ENCODE results near the gene CD59.

Gene CD59, protein sequence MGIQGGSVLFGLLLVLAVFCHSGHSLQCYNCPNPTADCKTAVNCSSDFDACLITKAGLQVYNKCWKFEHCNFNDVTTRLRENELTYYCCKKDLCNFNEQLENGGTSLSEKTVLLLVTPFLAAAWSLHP

DNA sequence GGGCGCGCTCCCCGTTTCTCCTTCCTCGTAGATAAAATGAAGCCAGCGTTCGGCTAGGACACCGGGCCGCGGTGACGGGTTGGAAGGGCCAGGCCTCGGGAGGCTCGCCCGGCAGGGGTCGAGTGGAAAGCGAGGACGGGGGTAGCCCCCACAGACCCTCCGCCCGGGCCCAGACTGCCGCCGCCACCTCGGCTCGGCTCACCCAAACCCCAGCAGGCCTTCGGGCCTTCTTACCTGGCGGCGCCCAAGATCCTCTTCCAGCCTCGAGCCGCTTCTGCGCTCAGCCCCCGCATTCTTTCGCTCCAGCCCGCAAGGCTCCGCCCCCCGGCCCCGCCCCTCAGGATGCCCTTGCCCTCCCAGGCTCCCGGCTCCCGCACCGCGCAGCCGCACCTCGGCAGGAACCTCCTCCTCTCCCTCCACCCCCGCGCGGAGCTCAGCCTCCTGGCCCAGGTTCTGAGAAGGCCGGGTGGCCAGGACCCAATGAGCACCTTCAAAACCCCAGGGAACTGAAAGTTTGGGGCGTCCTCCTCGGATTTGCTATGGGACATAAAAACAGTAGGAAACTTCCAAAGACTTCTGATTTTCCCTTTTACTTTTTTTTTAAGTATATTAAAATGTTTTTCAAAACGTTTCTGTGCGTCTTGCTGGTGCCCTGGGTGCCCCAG is at the start of gene CD59:
CD59 (minus strand) TSS at position 276 of the 665 bp plus-strand sequence. CDS start 13,978 bp downstream, outside the sequence.
- DNase-seq, result peak; percentile 93

DNA sequence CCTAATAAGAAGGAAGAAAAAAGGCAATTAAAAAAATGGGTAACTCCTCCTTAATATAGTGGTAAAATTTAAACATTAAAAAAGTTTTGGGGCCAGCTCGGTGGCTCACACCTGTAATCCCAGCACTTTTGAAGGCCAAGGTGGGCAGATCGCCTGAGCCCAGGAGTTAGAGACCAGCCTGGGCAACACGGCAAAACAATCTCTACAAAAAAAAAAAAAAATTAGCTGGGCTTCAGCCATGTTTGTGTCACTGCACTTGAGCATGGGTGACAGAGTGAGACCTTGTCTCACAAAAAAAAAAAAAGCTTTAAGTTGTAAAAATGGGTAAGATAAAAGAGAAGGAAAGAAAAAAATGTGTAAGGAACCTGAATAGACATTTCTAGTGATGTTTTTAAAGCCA is 49.4 kb upstream of the CD59 start:
- DNase-seq, result no peak

DNA sequence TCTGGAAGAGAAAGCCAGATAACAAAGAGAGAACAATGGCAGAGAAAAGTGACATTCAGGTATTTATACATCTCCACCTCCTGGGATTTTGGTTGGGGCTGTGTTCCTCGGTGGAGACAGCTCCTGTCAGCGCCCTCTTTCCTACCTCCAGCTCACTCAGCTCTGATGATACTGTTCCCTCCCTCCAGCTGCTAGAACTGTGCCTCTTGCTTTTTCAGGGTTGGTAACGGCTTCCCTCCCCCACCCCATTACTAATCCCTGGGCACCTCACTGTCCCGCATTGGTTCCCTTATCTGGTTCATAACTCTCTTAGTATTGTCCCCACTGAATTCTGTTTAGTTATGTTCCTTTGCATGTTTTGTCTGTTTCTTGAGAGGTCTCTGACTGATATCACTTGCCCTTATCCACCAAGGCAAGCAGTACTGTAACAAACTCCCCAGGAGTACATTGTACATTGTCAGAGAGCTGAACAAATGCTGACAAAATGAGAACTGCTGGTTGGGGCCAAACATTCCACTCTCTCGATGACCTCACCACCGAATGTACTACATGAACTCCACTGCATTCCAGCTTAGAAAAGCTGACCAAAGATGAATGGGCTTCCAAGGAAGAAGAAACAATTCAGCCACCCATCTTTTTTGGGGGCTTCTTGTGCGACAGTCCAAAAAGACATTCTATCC is 43.8 kb upstream of the CD59 start:
- DNase-seq, result no peak

DNA sequence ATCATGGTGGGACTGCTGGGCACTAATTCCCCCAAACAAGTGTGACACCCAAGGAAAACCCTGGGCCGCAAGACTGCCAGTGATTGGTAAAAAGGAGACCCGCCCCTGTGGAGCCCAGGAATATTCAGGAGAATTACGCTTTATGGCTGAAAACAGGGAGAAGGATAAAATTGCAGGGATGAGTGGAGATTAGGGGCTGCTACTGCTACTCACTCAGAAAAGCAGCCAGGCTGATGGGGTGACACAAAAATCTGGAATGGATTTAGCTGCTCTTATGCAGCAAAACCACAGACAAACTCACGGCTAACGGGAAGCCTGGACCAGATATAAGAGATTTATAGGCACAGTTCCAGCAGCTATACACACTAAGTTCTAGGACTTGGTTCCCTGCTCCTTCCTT is 42.5 kb upstream of the CD59 start:
- DNase-seq, result no peak

DNA sequence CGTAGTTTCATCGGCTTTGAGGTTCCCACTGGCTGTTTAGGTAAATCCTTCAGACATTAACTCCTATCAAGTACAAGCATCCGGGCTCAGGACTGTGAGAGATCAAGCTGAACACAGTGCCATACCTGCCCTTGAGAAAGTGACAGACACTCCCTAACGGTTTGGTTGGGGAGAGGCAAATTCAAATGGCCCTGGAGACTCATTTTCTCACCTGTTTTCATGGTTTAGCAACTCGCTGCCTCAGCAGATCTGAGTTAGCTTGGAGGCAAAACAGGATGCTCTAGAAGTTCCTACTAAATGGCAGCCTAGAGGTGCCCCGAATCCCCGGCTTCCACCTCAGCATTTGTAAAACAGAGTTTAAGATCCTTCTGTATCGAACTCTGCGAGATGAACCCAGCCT is 41.7 kb upstream of the CD59 start:
- DNase-seq, result no peak

DNA sequence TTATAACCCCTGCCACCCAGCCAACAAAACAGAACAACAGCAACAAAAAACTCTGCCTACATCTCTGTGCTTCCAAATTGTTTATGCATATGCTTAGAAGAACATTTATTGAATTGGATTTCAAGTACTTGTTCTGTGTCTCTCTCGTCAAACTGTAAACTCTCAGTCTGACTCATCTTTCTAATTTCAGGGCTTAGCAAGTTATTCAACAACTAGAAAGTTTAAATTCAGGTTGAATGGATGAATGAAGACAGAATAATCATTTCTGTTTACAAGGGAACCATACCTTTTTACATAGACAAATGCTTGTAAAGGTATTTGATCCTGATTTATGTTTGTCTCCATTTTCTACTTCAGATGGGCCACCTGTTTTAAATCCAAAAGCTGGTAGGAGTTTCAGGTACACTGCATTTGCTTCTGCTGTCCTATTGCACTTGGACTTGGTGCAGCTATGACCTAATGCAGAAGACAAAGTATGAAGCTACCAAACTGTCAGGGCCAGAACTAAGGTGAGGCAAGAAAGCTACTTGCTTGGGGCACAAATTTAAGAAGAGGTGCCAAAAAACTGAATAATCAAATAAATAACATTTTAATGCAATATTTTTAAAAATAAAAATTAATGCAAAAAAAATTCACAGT is 39.7 kb upstream of the CD59 start:
- no peak for DNase-seq

DNA sequence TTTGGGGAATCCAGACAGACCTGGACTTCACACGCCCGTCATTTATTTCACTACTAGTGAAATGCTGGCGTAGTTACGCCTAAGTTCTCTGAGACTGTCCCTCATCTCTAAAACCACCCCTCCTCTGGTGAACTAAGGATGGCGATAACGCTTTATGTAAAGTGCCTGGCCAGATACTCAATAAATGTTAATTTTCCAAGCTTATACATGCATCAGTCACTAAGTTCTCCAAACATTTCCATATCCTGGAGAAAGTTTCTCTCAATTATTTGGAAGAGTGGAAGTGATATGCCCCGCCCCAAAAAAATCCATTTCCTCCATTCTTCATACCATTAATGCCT is 39.2 kb upstream of the CD59 start:
- DNase-seq, result no peak

DNA sequence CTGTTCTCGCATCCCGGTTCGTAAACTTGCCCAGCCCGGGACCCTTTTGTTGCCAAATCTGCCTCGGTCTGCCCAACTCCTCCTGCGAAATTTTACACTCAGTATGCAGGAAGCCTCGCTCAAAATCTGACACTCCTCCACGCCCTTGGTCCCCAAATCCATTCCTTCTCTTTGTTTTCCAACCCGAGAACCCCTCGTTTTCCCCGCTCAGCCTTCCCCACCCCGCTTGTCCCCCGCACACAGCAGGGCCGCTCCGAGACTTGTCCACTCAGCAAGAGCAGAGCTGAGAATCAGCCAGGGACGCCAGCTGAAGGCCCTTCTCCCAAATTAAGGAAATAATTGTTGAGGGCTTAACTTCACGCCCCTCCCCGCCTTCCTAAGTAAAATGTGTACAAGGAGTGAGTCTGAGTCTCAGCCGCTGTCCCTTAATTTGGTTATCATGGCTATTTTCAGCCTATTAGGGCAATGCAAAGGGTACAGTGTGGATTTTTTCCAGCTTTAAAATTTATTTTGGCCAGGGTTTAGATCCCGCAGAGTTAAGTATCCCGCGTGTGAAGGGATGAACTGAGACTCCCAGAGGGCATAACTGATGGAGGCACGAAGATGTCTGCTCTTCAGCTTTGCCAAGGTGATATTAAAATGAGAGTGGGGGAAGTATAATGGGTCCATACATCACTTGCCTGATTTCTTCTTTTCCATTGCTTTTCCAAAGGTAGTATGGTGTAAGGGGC is 38.7 kb upstream of the CD59 start:
- DNase-seq, result no peak

DNA sequence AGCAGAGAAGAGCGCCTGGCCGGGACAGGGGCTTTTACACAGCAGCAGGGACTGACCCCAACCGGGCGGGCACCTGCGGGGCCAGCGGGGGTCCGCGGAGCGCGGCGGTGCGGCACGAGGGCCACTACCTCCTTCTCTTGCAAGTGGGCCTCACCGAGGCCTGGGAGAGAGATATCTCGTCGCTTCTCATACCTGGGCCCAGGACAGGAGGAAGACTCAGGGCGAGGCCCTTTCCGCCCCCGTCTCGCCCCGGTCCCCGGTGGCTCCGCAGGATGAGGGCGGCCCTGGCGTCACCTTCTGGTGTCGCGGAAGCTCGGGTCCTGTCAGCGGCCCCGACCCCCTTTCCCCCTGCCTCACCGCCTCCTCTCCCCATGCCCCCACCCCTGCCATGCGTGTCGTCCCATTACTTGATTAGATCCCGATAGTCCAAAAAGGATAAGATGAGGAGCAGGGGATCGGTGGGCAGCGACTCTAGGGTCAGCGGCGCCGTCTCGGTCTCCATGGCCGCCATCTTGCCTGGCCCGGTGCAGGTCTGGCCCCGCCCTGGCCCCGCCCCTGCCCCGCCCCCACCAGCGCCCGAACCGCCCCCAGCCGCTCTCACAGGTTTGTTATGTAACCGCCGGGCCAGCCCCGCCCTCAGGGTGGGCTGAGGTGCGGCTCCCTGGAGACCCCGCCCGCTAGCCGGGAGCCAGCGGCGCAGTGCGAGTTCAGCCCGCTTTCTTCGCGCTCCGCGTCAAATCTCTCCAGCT is 37.9 kb upstream of the CD59 start, which contains the start of gene FBXO3:
FBXO3 (minus strand) TSS at position 534 of the 749 bp plus-strand sequence; CDS start at position 511, 23 bp downstream.
- DNase-seq, result peak; percentile 91

DNA sequence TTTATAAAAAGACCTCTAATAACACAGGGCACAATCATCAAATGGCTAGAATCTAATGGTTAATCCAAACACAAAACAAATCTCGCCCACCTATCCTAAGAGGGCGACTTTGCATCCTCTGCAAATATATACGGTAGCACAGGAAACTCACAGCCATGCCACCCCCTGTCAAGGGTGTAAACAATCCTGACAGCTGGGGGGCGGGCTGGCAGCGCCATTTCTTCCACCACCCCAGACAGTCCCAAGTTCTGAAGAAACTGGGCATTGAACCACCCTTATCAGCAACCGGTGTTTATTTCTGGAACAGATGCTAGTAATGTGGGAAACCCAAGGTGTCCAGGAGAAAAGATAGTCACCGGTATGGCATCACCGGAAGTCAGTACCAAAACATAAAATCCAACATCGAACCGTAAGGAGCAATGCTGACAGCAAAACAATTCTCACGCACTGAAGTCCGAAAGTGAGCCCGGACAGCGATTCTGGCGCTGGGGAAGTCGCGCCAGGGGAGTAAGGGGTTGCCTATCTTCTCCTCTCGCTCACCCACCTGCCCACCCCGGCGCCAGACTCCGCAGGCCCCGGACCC is 37.3 kb upstream of the CD59 start:
- peak; percentile 45 for DNase-seq

DNA sequence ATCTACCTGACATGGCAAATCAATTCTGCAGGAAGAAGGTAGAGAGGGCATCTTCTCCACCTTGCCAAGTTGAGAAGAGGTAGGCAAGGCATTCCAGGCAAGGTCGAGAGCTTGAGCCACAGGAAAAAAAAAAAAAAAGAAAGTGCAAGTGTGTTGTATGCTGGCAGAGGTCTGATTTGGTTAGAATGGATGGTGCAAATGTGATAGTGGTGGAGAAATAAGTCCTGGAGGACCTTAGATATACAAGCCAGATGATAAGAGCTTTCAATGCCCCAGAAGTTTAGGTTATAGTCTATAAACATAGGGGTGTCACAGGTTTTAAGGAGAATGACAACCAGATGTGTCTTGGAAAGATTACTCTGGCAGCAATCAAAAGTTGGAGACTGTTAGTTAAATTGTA is 36.6 kb upstream of the CD59 start:
- DNase-seq, result no peak

DNA sequence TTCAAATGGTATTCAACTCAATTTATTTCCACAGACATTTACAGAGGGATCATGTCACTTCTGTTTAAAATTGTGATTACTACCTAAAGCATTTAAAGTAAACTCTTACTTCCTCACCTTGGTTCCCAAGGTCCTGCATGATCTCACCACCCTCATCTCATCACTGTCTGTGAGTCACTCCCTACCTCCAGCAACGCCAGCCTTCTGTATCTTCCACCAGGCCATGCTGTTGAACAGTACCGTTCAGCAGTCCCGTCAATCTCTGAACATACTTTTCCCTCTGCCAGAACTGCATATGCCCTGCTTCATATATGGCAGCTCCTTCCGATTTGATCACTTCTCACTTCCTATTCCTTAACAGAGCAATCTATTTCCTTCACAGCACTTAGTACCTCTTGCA is 36.1 kb upstream of the CD59 start:
- DNase-seq, result no peak

DNA sequence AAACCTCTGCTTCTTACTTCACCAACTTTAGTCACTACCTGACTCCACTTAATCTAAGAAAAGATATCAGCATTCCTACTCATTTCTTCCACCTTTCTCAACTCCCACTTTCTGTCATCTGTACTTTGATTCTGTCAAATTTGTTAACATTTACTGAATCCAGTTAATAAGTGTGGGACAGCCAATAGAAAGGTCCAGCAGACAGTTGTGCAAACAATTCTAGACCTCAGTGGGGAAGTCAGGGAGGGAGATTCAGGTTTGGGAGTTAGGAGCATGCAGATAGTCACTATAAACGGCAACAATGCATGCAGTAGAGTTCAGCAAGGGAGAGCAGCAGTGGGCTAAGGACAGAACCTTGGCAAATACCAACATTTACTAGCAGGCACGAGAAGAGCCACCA is 34.0 kb upstream of the CD59 start:
- no peak for DNase-seq

DNA sequence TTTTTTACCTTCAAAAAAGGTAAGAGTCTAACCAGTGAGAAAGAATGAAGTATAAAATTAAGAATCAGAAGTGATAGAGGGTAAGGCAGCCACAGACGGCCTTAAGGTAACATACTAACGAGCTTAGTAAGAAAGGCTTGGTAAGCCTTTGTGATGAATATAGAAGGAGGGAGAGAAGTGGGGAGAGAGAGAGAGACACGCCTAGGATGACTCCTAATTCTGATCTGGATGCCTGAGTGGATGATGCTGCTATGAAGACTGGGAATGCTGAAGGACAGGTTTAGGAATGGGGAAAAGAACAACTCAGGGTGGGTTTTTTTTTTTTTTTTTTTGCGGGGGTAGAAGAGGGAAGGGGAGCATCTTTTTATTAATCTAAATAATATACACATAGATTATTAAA is 33.3 kb upstream of the CD59 start:
- no peak for DNase-seq

DNA sequence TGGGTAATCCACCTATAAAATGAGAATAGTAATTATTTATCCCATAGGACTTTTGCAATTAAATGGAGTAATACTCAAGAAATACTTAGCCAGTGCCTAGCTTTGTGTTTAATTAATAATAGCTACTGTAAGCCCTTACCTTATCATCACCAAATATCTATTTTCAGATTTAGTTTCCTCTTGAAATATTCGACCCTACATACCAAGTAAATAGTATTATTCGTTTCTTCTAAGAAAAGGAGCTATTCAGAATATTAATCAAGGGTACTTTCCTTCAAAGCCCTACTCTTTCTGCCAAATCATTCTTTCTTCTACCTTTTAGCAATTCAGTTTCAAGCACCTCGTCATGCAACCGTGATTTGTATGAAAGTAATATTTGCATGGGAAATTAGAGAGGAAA is 31.4 kb upstream of the CD59 start:
- no peak for DNase-seq

DNA sequence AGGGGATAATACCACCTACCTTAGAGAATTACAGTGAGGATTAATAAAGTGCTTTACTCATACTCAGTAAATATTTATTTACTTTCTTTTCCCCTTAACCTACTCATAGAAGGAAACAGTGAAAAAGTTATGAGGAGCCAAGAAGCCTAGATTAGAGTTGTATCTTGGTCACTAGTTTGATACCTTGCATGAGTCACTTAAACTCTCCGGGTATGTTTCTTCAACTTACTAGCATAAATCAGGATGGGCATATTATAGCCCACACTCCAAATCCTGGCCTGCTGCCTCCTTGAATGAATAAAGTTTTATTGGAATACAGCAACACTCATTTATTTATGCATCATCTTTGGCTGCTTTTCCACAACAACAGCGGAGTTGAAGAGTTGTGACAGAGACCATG is 29.9 kb upstream of the CD59 start:
- DNase-seq, result no peak

DNA sequence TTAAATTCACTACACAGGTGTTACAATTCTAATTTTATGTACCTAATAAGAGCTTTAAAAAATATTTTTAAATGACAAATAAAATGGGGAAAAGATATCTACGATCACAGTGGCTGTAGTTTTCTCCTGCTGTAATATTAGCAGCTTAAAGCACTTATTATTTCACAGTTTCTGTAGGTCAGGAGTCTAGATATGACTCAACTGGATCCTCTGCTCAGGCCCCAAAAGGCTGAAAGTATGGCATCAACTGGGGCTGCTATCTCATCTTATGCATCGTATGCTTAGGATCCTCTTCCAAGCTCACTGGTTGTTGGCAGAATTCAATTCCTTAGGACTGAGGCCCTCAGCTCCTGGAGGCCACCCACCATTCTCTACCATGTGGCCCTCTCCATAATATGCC is 25.2 kb upstream of the CD59 start:
- DNase-seq, result no peak

DNA sequence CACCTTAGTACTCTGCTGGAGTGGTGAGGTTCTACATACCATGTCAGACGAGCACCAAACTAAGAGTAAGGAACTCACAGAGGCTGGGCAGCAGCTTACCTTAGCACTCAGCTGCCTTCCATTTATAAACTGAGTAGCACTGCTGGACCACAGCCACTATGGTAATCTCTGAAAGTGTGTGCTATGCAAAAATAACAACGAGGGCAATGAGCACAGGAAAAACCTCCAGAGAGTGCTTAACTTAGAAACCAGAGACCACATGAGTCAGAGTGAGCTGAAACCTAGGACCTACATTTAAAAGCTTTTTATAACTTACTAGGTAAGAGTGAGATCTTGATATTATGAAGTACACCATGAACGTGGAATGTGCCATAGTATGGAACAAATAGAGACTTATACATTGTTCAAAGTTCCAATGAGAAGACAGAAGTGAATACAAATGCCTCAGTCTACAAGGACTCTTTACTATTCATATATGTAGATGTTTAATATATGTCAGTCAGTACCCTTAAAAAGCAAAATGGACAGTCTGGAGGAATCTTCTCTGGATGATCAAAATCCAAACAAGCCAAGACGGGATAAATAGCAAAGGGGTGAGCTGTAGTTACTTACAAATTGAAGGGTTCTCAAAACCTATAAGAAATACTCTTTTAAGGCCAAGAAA is 17.2 kb upstream of the CD59 start:
- DNase-seq, result no peak

DNA sequence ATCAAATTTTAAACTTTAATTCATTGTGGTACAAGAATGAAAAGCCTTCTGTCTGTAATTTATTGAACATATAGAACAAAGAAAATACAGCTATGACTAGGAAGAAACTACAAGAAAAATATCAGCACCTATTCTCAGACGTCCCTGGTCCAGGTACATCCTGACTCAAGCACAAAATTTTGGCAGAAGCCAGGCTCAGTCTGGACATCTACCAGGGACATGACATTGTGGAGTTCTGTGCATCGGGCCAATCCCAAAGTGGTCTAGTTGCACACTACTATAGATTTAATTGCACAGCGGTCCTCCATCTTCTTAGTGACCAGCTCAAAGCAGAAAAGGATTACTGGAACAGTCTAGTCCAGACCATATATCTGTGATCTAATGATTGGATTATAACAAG is 15.7 kb upstream of the CD59 start:
- no peak for DNase-seq

DNA sequence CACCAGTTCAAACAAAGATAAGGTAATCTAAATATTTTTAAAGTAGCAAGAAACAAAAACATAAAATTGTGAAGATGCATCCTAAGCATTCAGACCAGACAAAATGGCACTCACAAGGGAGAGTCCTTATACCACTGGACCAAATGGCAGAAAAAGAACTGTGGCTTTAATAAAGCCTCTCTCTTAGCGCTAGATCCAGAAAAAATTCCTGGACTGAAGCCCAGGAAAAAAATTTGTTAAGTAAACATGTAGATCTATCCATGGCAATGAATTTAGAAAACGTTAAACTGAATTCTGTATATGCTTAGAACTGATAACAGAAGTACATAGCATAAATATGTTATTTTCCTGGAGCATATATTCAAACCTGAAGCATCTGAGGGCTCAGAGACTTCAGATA is 11.8 kb upstream of the CD59 start:
- DNase-seq, result no peak

DNA sequence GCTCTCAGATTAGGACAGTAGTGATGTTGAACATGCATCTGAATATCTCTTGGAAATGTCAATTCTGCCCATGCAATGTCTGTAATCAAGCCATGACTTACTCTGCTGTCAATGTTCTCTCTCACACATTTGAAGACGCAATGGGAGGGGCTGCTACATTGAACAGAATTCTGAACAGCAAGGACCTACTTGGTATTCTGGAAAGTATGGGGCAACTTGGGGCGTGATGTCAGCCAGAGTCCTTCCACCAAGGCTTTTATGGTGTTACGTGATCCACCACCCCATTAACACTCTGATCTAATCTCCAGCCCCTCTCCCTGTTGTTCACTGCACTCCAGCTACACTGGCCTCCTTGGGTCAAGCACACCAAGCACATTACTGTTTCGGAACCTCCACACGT is 7.1 kb upstream of the CD59 start:
- no peak for DNase-seq
